HepG2 (cell line): ENCODE results near the gene STYK1.

Experiments
- ATF3 ChIP-seq: sonication (generic); formaldehyde crosslinking; IDR thresholded peaks from 2 replicates; pipeline ENCODE4 v1.4.0; 2020; ENCODE audit warnings: missing genetic modification reagents
- CHD2 ChIP-seq: IDR thresholded peaks from 2 replicates; pipeline ENCODE4 v1.6.1; 2011; ENCODE audit warnings: low read depth, low read length, improper control_type of control experiment
- FOXA1 ChIP-seq, 2 experiments: fragments of 450-650 bp in 1 of 2; sonication (generic) in 1 of 2; formaldehyde crosslinking in 1 of 2; IDR thresholded peaks; 2 replicates each; pipeline versions ENCODE4 v1.4.0 to v1.6.1; 2016 to 2020; ENCODE audit warnings: missing genetic modification reagents in 1 of 2
- NFE2L2 ChIP-seq: fragments of 150-350 bp; IDR thresholded peaks from 2 replicates; pipeline ENCODE4 v1.6.1; 2014; ENCODE audit warnings: low read length
- TAF1 ChIP-seq: sonication (generic); formaldehyde crosslinking; IDR thresholded peaks from 2 replicates; pipeline ENCODE4 v1.4.0; 2020; ENCODE audit warnings: missing genetic modification reagents
- TEAD3 ChIP-seq: optimal IDR thresholded peaks from 2 replicates; pipeline ENCODE3; 2016; ENCODE audit warnings: borderline replicate concordance
- ZKSCAN5 ChIP-seq: sonication (generic); formaldehyde crosslinking; IDR thresholded peaks from 2 replicates; pipeline ENCODE4 v1.5.1; 2020; ENCODE audit warnings: mild to moderate bottlenecking, missing genetic modification reagents
- TF ChIP-seq, protein P1 (sequence below): sonication (generic); formaldehyde crosslinking; IDR thresholded peaks from 2 replicates; pipeline ENCODE4 v1.5.0; 2020; ENCODE audit warnings: mild to moderate bottlenecking, missing genetic modification reagents, moderate library complexity
- TF ChIP-seq, protein P2 (sequence below): IDR thresholded peaks from 2 replicates; pipeline ENCODE4 v1.6.1; 2016; ENCODE audit warnings: missing compliant biosample characterization, missing genetic modification reagents, borderline replicate concordance

- TF ChIP-seq TAF1 (no peak), NFE2L2 (no peak), ATF3 (no peak), FOXA1 (IDR thresholded peaks at IDR 0.05) (no peak), FOXA1 (CRISPR knock-in tag; IDR thresholded peaks at IDR 0.05) (no peak), ZKSCAN5 (CRISPR knock-in tag) (no peak), CHD2 (no peak), TEAD3 (CRISPR knock-in tag) (no peak)
- TF ChIP-seq, protein P1, sequence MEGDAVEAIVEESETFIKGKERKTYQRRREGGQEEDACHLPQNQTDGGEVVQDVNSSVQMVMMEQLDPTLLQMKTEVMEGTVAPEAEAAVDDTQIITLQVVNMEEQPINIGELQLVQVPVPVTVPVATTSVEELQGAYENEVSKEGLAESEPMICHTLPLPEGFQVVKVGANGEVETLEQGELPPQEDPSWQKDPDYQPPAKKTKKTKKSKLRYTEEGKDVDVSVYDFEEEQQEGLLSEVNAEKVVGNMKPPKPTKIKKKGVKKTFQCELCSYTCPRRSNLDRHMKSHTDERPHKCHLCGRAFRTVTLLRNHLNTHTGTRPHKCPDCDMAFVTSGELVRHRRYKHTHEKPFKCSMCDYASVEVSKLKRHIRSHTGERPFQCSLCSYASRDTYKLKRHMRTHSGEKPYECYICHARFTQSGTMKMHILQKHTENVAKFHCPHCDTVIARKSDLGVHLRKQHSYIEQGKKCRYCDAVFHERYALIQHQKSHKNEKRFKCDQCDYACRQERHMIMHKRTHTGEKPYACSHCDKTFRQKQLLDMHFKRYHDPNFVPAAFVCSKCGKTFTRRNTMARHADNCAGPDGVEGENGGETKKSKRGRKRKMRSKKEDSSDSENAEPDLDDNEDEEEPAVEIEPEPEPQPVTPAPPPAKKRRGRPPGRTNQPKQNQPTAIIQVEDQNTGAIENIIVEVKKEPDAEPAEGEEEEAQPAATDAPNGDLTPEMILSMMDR (CRISPR knock-in tag): no peak
- TF ChIP-seq, protein P2, sequence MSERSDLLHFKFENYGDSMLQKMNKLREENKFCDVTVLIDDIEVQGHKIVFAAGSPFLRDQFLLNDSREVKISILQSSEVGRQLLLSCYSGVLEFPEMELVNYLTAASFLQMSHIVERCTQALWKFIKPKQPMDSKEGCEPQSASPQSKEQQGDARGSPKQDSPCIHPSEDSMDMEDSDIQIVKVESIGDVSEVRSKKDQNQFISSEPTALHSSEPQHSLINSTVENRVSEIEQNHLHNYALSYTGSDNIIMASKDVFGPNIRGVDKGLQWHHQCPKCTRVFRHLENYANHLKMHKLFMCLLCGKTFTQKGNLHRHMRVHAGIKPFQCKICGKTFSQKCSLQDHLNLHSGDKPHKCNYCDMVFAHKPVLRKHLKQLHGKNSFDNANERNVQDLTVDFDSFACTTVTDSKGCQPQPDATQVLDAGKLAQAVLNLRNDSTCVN: no peak
Measured at GRCh38 chr12:10668526-10668925, 5.3 kb downstream of the STYK1 start.
